MM.1S (cell line): Measurements from ENCODE around the gene ERICH6B.

Source experiments
- DNase-seq: peaks from one replicate; pipeline ENCODE4 v3.0.0-alpha.2; 2015
- H2AFZ ChIP-seq: fragments of 300-600 bp; sonication (generic); 2 replicates; pipeline ENCODE4 v1.6.0; 2016; ENCODE audit warnings: antibody characterized with exemption, low read length
- H3F3A ChIP-seq: fragments of 300-600 bp; sonication (generic); 2 replicates; pipeline ENCODE4 v1.6.1; 2016; ENCODE audit warnings: mild to moderate bottlenecking, antibody characterized with exemption, low read length, moderate library complexity, mixed read lengths; ENCODE audit not compliant: insufficient read depth
- H3K27ac ChIP-seq: fragments of 300-600 bp; sonication (generic); 2 replicates; pipeline ENCODE4 v1.5.1; 2016; ENCODE audit warnings: mild to moderate bottlenecking, low read length
- H3K27me3 ChIP-seq: fragments of 300-600 bp; sonication (generic); replicated peaks from 2 replicates; pipeline ENCODE4 v1.6.0; 2016; ENCODE audit warnings: low read length; ENCODE audit not compliant: insufficient read depth
- H3K36me3 ChIP-seq: fragments of 300-600 bp; sonication (generic); replicated peaks from 2 replicates; pipeline ENCODE4 v1.6.1; 2016; ENCODE audit warnings: mild to moderate bottlenecking, low read length, mixed read lengths; ENCODE audit not compliant: insufficient read depth
- H3K4me1 ChIP-seq: fragments of 300-600 bp; sonication (generic); 2 replicates; pipeline ENCODE4 v1.6.1; 2016; ENCODE audit warnings: low read length, mixed read lengths
- H3K4me2 ChIP-seq: fragments of 300-600 bp; sonication (generic); 2 replicates; pipeline ENCODE4 v1.6.0; 2016; ENCODE audit warnings: low read depth, low read length
- H3K4me3 ChIP-seq: fragments of 300-600 bp; sonication (generic); 2 replicates; pipeline ENCODE4 v1.5.1; 2016; ENCODE audit warnings: low read length, mixed read lengths
- H3K79me2 ChIP-seq: fragments of 300-600 bp; sonication (generic); 2 replicates; pipeline ENCODE4 v1.6.1; 2016; ENCODE audit warnings: mixed run types, low read length, mixed read lengths
- H3K9ac ChIP-seq: fragments of 300-600 bp; sonication (generic); 2 replicates; pipeline ENCODE4 v1.6.1; 2016; ENCODE audit warnings: low read length, mixed read lengths
- H3K9me2 ChIP-seq: fragments of 300-600 bp; sonication (generic); replicated peaks from 2 replicates; pipeline ENCODE4 v1.6.1; 2016; ENCODE audit warnings: mild to moderate bottlenecking, low read length, mixed read lengths; ENCODE audit not compliant: insufficient read depth
- H3K9me3 ChIP-seq: fragments of 300-600 bp; sonication (generic); replicated peaks from 2 replicates; pipeline ENCODE4 v1.6.1; 2016; ENCODE audit warnings: mild to moderate bottlenecking, low read length, mixed read lengths; ENCODE audit not compliant: insufficient read depth
- H4K20me1 ChIP-seq: fragments of 300-600 bp; sonication (generic); 2 replicates; pipeline ENCODE4 v1.6.1; 2016; ENCODE audit warnings: mild to moderate bottlenecking, low read length, moderate library complexity, mixed read lengths; ENCODE audit not compliant: insufficient read depth
- CTCF ChIP-seq: fragments of 300-600 bp; sonication (generic); IDR thresholded peaks from 2 replicates; pipeline ENCODE4 v1.5.1; 2016; ENCODE audit warnings: antibody characterized with exemption, low read length, mixed read lengths
- EZH2 ChIP-seq: fragments of 300-600 bp; sonication (generic); optimal IDR thresholded peaks from 2 replicates; pipeline ENCODE3; 2017; ENCODE audit warnings: low read depth, mild to moderate bottlenecking, antibody characterized with exemption, low read length, mixed read lengths
- EZH2phosphoT487 ChIP-seq: fragments of 300-600 bp; sonication (generic); IDR thresholded peaks from 2 replicates; pipeline ENCODE4 v1.6.1; 2018; ENCODE audit warnings: antibody characterized with exemption, low read length

ERICH6B gene

GRCh38 chr13:45564133-45564776 lies 51.3 kb downstream of the ERICH6B start:
- no peak for DNase-seq
- no peaks in the 10 kb centered on the region for H3K79me2 ChIP-seq
- H3K9me3 ChIP-seq = no peaks in the 10 kb centered on the region
- no peaks in the 10 kb centered on the region for H3K36me3 ChIP-seq
- no peaks in the 10 kb centered on the region for H4K20me1 ChIP-seq
- TF ChIP-seq EZH2phosphoT487 (no peak), CTCF (no peak), EZH2 (no peak)
- no peak overlapping the region for H3K9ac ChIP-seq
- H2AFZ ChIP-seq = no peak overlapping the region
- H3K4me2 ChIP-seq = no peak overlapping the region
- H3K27ac ChIP-seq = no peak overlapping the region
- no peaks in the 10 kb centered on the region for H3K4me1 ChIP-seq
- no peak overlapping the region for H3K4me3 ChIP-seq
- H3K27me3 ChIP-seq = no peaks in the 10 kb centered on the region
- no peaks in the 10 kb centered on the region for H3F3A ChIP-seq
- no peaks in the 10 kb centered on the region for H3K9me2 ChIP-seq

DNA sequence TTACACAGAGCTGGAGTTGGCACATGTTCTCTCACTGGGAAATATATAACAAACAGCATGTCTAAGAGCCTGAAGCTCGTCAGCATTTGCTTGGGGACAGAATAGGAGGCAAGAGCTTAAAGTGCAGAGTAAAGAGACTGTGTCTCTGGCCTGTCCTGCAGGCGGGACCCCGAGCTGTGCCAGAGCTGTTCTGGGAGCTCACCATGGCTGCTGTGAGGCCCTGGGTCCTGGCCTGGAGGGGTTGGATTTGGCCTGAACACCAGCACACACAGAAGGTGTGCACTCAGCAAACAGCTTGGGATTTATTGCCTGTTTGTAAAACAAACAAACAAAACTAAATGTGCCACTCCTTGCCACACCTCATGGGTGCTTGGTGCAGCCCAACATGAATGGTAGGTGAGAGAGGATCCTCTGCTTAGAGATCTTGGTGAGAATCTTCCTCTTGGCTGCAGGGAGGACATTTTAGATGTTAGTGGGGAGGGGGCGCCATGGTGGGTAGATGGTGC lies 60.9 kb downstream of the ERICH6B start:
- H3K9me2 ChIP-seq = no peaks in the 10 kb centered on the region
- no peaks in the 10 kb centered on the region for H3K79me2 ChIP-seq
- H3K36me3 ChIP-seq = no peaks in the 10 kb centered on the region
- H4K20me1 ChIP-seq = no peaks in the 10 kb centered on the region
- H3K4me3 ChIP-seq = no peak overlapping the region
- no peak overlapping the region for H3K4me2 ChIP-seq
- no peak for DNase-seq
- no peak overlapping the region for H3K27ac ChIP-seq
- H3K4me1 ChIP-seq = no peaks in the 10 kb centered on the region
- no peak for TF ChIP-seq EZH2
- no peak for TF ChIP-seq EZH2phosphoT487
- no peak for TF ChIP-seq CTCF
- H3K27me3 ChIP-seq = no peaks in the 10 kb centered on the region
- no peaks in the 10 kb centered on the region for H3K9me3 ChIP-seq
- H3K9ac ChIP-seq = no peak overlapping the region
- H2AFZ ChIP-seq = no peak overlapping the region
- H3F3A ChIP-seq = no peaks in the 10 kb centered on the region

DNA sequence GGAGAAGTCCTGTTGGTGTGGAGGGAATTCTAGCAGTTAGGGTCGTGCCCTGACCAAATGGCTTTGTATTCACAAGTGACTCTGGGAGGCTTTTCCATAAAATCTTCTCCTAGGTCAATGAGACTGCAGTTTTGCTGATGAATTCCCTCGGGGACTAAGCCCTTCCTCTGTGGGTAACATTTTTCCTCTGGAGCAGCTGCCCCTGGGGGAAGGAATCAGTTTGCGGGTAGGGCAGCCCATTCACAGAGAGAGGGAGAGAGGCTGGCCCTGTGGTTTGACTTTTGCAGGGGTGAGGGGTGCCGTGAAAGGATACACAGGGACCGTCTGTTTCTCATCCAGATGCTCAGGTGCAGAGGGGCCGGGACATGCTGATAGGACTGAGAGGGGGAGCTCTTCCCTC lies 67.3 kb downstream of the ERICH6B start:
- Histone ChIP-seq H3K36me3 (no peaks in the 10 kb centered on the region), H3K9me3 (no peaks in the 10 kb centered on the region), H3F3A (no peaks in the 10 kb centered on the region), H3K9me2 (no peaks in the 10 kb centered on the region), H2AFZ (no peak overlapping the region), H3K79me2 (no peaks in the 10 kb centered on the region), H3K4me3 (no peak overlapping the region), H3K27me3 (no peaks in the 10 kb centered on the region), H4K20me1 (no peaks in the 10 kb centered on the region), H3K27ac (no peak overlapping the region), H3K9ac (no peak overlapping the region), H3K4me2 (no peak overlapping the region), H3K4me1 (no peaks in the 10 kb centered on the region)
- no peak for DNase-seq
- no peak for TF ChIP-seq EZH2phosphoT487
- no peak for TF ChIP-seq EZH2
- TF ChIP-seq CTCF = no peak
